HG03571 (cell line): Measurements from ENCODE around the gene ATP2B1.
"Not testable (repeated sequence)": the region's sequence is repeated elsewhere in the genome, so short reads cannot be mapped to it uniquely, and the experiment has no call there.

Experiments
- ATAC-seq: cut with Tn5 transposase; IDR thresholded peaks from one replicate; pipeline ENCODE4 v1.9.1; 2021; ENCODE audit not compliant: unreplicated experiment

The ATP2B1 gene

GRCh38 chr12:89717759-89718523, 9.3 kb upstream of the ATP2B1 start:
- no peak for ATAC-seq

- no peak for ATAC-seq
Measured at GRCh38 chr12:89712706-89713105, 4.1 kb upstream of the ATP2B1 start.

GRCh38 chr12:89710873-89711750, 2.5 kb upstream of the ATP2B1 start:
- ATAC-seq = no peak

GRCh38 chr12:89709995-89710872, 1.6 kb upstream of the ATP2B1 start:
- peak; percentile 7 for ATAC-seq

- peak; percentile 65 for ATAC-seq
Measured at GRCh38 chr12:89709157-89709994, 738 bp upstream of the ATP2B1 start.

- ATAC-seq = peak; percentile 0
Measured at GRCh38 chr12:89707703-89708564, 704 bp downstream of the ATP2B1 start.

- no peak for ATAC-seq
Measured at GRCh38 chr12:89706986-89707702, 1.5 kb downstream of the ATP2B1 start.

- ATAC-seq = no peak
Measured at GRCh38 chr12:89706551-89706950, 2.1 kb downstream of the ATP2B1 start.

- no peak for ATAC-seq
Measured at GRCh38 chr12:89704457-89704856, 4.2 kb downstream of the ATP2B1 start.

- no peak for ATAC-seq
Measured at GRCh38 chr12:89703768-89704167, 4.9 kb downstream of the ATP2B1 start.

- no peak for ATAC-seq
Measured at GRCh38 chr12:89702503-89702902, 6.1 kb downstream of the ATP2B1 start.

GRCh38 chr12:89701606-89702206, 6.9 kb downstream of the ATP2B1 start:
- ATAC-seq = no peak

- ATAC-seq = no peak
Measured at GRCh38 chr12:89700191-89700810, 8.3 kb downstream of the ATP2B1 start.

GRCh38 chr12:89698607-89699006, 10.0 kb downstream of the ATP2B1 start:
- ATAC-seq = no peak

GRCh38 chr12:89697728-89698127, 10.9 kb downstream of the ATP2B1 start:
- ATAC-seq = not testable (repeated sequence)

GRCh38 chr12:89697296-89697695, 11.3 kb downstream of the ATP2B1 start:
- no peak for ATAC-seq

- ATAC-seq = peak; percentile 69
Measured at GRCh38 chr12:89695830-89696229, 12.8 kb downstream of the ATP2B1 start.

GRCh38 chr12:89695100-89695499, 13.5 kb downstream of the ATP2B1 start:
- ATAC-seq = no peak
